MM.1S (cell line): ENCODE results near the gene GADD45G.

Experiments
- DNase-seq: peaks from one replicate; pipeline ENCODE4 v3.0.0-alpha.2; 2015
- H2AFZ ChIP-seq: fragments of 300-600 bp; sonication (generic); 2 replicates; pipeline ENCODE4 v1.6.0; 2016; ENCODE audit warnings: antibody characterized with exemption, low read length
- H3F3A ChIP-seq: fragments of 300-600 bp; sonication (generic); 2 replicates; pipeline ENCODE4 v1.6.1; 2016; ENCODE audit warnings: mild to moderate bottlenecking, antibody characterized with exemption, low read length, moderate library complexity, mixed read lengths; ENCODE audit not compliant: insufficient read depth
- H3K27ac ChIP-seq: fragments of 300-600 bp; sonication (generic); 2 replicates; pipeline ENCODE4 v1.5.1; 2016; ENCODE audit warnings: mild to moderate bottlenecking, low read length
- H3K27me3 ChIP-seq: fragments of 300-600 bp; sonication (generic); replicated peaks from 2 replicates; pipeline ENCODE4 v1.6.0; 2016; ENCODE audit warnings: low read length; ENCODE audit not compliant: insufficient read depth
- H3K36me3 ChIP-seq: fragments of 300-600 bp; sonication (generic); replicated peaks from 2 replicates; pipeline ENCODE4 v1.6.1; 2016; ENCODE audit warnings: mild to moderate bottlenecking, low read length, mixed read lengths; ENCODE audit not compliant: insufficient read depth
- H3K4me1 ChIP-seq: fragments of 300-600 bp; sonication (generic); 2 replicates; pipeline ENCODE4 v1.6.1; 2016; ENCODE audit warnings: low read length, mixed read lengths
- H3K4me2 ChIP-seq: fragments of 300-600 bp; sonication (generic); 2 replicates; pipeline ENCODE4 v1.6.0; 2016; ENCODE audit warnings: low read depth, low read length
- H3K4me3 ChIP-seq: fragments of 300-600 bp; sonication (generic); 2 replicates; pipeline ENCODE4 v1.5.1; 2016; ENCODE audit warnings: low read length, mixed read lengths
- H3K79me2 ChIP-seq: fragments of 300-600 bp; sonication (generic); 2 replicates; pipeline ENCODE4 v1.6.1; 2016; ENCODE audit warnings: mixed run types, low read length, mixed read lengths
- H3K9ac ChIP-seq: fragments of 300-600 bp; sonication (generic); 2 replicates; pipeline ENCODE4 v1.6.1; 2016; ENCODE audit warnings: low read length, mixed read lengths
- H3K9me2 ChIP-seq: fragments of 300-600 bp; sonication (generic); replicated peaks from 2 replicates; pipeline ENCODE4 v1.6.1; 2016; ENCODE audit warnings: mild to moderate bottlenecking, low read length, mixed read lengths; ENCODE audit not compliant: insufficient read depth
- H3K9me3 ChIP-seq: fragments of 300-600 bp; sonication (generic); replicated peaks from 2 replicates; pipeline ENCODE4 v1.6.1; 2016; ENCODE audit warnings: mild to moderate bottlenecking, low read length, mixed read lengths; ENCODE audit not compliant: insufficient read depth
- H4K20me1 ChIP-seq: fragments of 300-600 bp; sonication (generic); 2 replicates; pipeline ENCODE4 v1.6.1; 2016; ENCODE audit warnings: mild to moderate bottlenecking, low read length, moderate library complexity, mixed read lengths; ENCODE audit not compliant: insufficient read depth
- EZH2 ChIP-seq: fragments of 300-600 bp; sonication (generic); optimal IDR thresholded peaks from 2 replicates; pipeline ENCODE3; 2017; ENCODE audit warnings: low read depth, mild to moderate bottlenecking, antibody characterized with exemption, low read length, mixed read lengths
- EZH2phosphoT487 ChIP-seq: fragments of 300-600 bp; sonication (generic); IDR thresholded peaks from 2 replicates; pipeline ENCODE4 v1.6.1; 2018; ENCODE audit warnings: antibody characterized with exemption, low read length
- TF ChIP-seq, protein P1 (sequence below): fragments of 300-600 bp; sonication (generic); IDR thresholded peaks from 2 replicates; pipeline ENCODE4 v1.5.1; 2016; ENCODE audit warnings: antibody characterized with exemption, low read length, mixed read lengths

GADD45G gene

DNA sequence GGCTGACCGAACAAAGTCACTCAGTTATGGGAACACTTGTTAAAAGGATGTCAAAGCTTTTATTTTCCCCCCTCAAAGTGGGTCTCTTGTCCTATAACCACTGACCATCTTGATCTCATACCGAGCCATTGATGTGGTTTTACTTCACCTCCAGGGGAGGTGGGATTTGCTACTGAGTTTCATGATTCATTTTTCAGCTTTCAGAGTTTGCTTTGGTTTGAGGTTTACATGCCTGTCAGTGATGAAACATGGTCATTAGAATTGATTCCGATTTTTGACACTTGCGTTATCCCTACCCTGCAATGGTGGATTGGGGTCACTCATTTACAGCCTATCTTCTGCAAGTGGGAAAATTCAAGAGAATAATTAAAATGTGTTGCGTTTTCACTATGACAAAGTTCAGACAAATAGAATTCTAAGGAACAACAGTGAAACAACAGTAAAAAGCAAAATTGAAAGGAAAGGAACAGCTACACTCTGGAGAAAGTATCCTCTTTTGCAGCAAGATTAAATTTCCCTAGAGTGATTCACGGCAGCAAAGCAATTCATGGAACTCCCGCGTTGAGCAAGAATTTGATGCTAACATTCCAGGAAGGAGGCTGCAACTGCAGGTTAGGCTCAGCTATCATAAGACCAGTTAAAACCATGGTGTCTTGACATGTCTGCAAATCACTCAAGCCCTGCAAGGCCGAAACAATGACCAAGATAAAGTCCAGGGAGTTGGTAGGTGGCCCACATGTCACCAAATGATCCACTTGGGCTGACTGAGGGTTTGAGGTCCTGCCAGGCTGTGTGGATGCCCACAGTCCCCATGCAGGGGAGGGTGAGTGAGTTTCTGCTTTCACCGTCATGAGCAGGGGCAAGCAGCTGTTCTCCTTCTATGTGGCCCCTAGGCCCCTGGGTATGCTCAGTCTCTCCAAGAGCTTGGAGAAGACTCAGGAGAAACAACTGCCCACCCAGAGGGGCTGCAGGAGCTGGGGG is 9.4 kb downstream of the GADD45G start:
- no peak overlapping the region for H3K27ac ChIP-seq
- no peak overlapping the region for H3K9ac ChIP-seq
- no peak overlapping the region for H3K4me3 ChIP-seq
- H3K79me2 ChIP-seq, result no peaks in the 10 kb centered on the region
- H3K36me3 ChIP-seq, result no peaks in the 10 kb centered on the region
- no peaks in the 10 kb centered on the region for H3K4me1 ChIP-seq
- no peak for DNase-seq
- no peak for TF ChIP-seq EZH2phosphoT487
- TF ChIP-seq, protein P1, sequence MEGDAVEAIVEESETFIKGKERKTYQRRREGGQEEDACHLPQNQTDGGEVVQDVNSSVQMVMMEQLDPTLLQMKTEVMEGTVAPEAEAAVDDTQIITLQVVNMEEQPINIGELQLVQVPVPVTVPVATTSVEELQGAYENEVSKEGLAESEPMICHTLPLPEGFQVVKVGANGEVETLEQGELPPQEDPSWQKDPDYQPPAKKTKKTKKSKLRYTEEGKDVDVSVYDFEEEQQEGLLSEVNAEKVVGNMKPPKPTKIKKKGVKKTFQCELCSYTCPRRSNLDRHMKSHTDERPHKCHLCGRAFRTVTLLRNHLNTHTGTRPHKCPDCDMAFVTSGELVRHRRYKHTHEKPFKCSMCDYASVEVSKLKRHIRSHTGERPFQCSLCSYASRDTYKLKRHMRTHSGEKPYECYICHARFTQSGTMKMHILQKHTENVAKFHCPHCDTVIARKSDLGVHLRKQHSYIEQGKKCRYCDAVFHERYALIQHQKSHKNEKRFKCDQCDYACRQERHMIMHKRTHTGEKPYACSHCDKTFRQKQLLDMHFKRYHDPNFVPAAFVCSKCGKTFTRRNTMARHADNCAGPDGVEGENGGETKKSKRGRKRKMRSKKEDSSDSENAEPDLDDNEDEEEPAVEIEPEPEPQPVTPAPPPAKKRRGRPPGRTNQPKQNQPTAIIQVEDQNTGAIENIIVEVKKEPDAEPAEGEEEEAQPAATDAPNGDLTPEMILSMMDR, result no peak
- TF ChIP-seq EZH2, result no peak
- H3K4me2 ChIP-seq, result no peak overlapping the region
- H4K20me1 ChIP-seq, result no peaks in the 10 kb centered on the region
- no peaks in the 10 kb centered on the region for H3F3A ChIP-seq
- H3K9me2 ChIP-seq, result no peaks in the 10 kb centered on the region
- H3K27me3 ChIP-seq, result no peaks in the 10 kb centered on the region
- H3K9me3 ChIP-seq, result no peaks in the 10 kb centered on the region
- H2AFZ ChIP-seq, result no peak overlapping the region

DNA sequence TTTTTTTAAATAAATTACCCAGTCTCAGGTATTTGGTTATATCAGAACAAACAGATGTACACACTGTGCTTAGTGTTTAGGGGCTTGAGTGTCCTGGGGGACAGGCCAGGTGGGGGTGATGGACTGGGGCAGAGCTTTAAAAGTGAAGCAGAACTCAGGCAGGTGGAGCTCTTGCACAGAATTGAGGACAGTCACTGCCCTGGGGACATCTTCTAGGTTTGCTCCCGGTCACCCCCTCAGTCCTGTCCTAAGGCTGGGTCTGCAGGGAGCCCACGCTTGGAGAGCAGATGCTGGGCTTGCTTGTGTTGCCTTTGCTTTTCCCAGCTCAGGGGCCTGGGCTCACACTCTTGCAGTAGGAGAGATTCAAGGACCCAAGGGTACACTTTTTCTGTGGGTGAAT is 10.8 kb downstream of the GADD45G start:
- Histone ChIP-seq H3K4me3 (no peak overlapping the region), H3F3A (no peaks in the 10 kb centered on the region), H3K36me3 (no peaks in the 10 kb centered on the region), H2AFZ (no peak overlapping the region), H3K27me3 (no peaks in the 10 kb centered on the region), H3K9me2 (no peaks in the 10 kb centered on the region), H3K9ac (no peak overlapping the region), H3K79me2 (no peaks in the 10 kb centered on the region), H3K4me1 (no peaks in the 10 kb centered on the region), H4K20me1 (no peaks in the 10 kb centered on the region), H3K9me3 (no peaks in the 10 kb centered on the region), H3K4me2 (no peak overlapping the region), H3K27ac (no peak overlapping the region)
- DNase-seq, result no peak
- TF ChIP-seq, protein P1, result no peak
- no peak for TF ChIP-seq EZH2
- no peak for TF ChIP-seq EZH2phosphoT487

DNA sequence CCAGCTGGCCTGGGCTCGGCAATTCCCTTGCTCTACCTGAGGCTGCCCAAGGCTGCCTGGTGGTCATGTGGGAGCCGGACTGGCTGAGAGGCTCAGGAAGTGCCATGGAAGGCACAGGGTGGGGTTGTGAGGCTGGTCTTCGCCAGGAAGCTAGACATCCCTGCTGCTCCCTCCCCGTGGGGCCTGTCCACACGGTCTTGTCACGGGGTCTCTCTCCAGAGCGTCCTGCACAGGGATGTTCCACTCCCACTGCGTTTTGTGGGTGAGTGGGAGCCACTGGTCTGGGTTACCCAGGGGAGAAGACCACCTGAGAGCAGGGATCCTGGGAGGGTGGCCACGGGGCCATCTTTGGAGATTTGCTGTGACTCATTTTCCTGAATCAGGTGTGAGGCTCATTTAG is 11.6 kb downstream of the GADD45G start:
- H3K4me1 ChIP-seq, result no peaks in the 10 kb centered on the region
- no peaks in the 10 kb centered on the region for H3F3A ChIP-seq
- no peaks in the 10 kb centered on the region for H3K9me3 ChIP-seq
- H3K27ac ChIP-seq, result no peak overlapping the region
- no peak overlapping the region for H3K4me3 ChIP-seq
- TF ChIP-seq EZH2phosphoT487, result no peak
- no peak for TF ChIP-seq EZH2
- TF ChIP-seq, protein P1, result no peak
- no peaks in the 10 kb centered on the region for H4K20me1 ChIP-seq
- DNase-seq, result no peak
- H3K9me2 ChIP-seq, result no peaks in the 10 kb centered on the region
- no peak overlapping the region for H3K4me2 ChIP-seq
- H3K27me3 ChIP-seq, result no peaks in the 10 kb centered on the region
- H3K9ac ChIP-seq, result no peak overlapping the region
- H3K79me2 ChIP-seq, result no peaks in the 10 kb centered on the region
- H3K36me3 ChIP-seq, result no peaks in the 10 kb centered on the region
- H2AFZ ChIP-seq, result no peak overlapping the region
